IPS-18c (cell line): ENCODE data around the gene CMSS1.

Experiments
- H3K4me3 ChIP-seq: 2 replicates; pipeline ENCODE4 v1.7.0; 2013; ENCODE audit warnings: low read depth, mild to moderate bottlenecking, low read length, moderate library complexity; ENCODE audit not compliant: insufficient read depth
- H3K9me3 ChIP-seq: one replicate; pipeline ENCODE4 v1.6.1; 2013; ENCODE audit warnings: mild to moderate bottlenecking, low read length, moderate library complexity; ENCODE audit not compliant: control insufficient read depth, insufficient read depth

CMSS1 gene

DNA sequence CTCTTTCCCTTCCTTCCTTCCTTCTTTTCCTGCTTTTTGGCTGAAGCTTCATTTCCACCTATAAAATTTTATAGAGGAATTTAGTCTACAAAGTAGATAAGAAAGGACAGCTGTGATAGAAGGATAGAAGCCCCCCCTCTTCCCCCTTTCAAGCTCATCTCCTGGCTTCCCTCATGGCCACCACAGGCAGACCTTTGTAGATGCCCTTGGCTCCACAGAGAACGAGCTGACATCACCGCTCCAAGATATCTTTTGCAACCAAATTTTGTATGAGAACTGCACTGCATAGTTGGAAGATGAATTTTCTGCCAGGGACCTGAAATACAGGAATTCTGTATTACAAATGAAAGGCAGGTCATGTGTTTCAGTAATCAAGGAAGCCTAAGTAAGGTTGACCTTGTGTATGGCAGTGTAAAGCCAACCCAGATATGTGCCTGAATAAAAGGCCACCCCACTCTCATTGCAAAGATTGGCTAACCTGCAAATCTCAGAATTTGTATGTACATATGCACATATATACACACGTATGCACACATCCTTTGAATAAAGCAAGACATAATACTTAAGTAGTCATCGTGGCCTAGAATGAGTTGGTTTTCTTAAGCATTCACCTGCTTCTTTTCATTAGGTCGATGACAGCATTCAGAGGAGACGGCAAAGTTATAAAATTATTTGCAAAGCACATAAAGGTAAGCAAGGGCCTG is 353.7 kb downstream of the CMSS1 start:
- Histone ChIP-seq H3K9me3 (no peaks in the 10 kb centered on the region), H3K4me3 (no peak overlapping the region)

DNA sequence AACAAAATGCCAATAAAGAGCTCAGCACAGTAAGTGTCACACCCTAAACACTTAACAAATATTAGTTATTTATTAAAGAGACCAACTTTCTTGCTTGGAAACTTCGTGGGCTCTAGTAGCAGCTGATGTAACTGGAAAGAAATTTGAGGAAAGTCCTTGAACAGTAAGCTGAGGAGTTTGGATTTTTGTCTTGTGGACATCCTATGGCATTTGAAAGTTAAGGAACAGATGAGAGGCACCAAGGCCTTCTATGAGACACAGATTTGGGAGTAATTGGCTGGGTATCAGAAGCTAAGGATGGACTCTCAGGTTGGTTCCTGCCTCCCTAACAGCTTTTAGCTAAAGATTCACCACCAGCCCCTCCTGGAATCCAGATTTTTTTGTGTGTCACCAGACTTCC is 356.3 kb downstream of the CMSS1 start:
- H3K4me3 ChIP-seq = no peak overlapping the region

DNA sequence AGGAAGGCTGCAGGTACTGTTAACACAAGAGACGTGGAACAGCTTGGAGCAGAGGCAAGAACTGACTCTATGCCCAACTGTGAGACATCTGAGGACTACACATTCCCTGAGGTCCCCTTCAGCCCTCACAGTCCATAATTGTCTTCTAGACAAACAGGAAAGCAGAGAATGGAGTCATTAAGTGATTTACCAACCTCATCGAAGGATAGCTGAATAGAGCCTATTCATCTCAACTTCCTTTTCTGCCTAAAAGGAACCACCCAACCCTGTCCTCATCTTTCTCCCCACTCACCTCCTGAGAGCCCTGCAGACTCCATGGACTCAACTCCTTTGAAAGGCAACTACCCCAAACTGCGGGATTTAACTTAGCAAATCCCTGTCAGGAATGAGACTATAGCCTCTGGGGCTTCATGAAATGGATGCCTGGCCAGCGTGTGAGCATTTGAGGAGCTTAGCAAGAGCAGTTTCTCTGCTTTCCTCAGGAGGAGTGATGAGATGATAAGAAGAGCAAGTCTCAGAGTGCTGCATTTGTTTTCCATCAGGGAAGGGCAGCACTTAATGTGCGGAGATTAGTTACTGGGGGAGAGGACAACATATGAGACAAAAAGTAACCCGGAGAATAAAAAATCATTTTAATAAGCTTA is 358.1 kb downstream of the CMSS1 start:
- Histone ChIP-seq H3K9me3 (peaks cover 13% of the 10 kb centered on the region), H3K4me3 (no peak overlapping the region)

More for the DNA sequence above, 356.3 kb downstream of the CMSS1 start:
- H3K9me3 ChIP-seq = peaks cover 2% of the 10 kb centered on the region

DNA sequence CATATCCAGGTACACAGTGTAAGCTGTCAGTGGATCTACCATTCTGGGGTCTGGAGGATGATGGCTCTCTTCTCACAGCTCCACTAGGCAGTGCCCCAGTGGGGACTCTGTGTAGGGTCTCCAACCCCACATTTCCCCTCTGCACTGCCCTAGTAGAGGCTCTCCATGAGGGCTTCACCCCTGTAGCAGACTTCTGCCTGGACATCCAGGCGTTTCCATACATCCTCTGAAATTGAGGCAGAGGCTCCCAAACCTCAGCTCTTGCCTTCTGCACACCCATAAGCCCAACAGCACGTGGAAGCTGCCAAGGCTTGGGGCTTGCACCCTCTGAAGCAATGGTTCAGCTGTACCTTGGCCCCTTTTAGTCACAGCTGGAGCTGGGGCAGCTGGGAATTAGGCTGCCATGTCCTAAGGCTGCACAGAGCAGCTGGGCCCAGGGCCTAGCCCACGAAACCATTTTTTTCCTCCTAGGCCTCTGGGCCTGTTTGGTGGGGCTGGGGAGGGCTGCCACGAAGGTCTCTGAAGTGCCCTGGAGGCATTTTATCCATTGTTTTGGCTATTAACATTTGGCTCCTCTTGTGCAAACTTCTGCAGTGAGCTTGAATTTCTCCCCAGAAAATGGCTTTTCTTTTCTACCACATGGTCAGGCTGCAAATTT is 362.2 kb downstream of the CMSS1 start:
- peak overlapping the region; percentile 17; the same call in 1 of the 2 replicates for H3K4me3 ChIP-seq
- peaks cover 13% of the 10 kb centered on the region for H3K9me3 ChIP-seq

DNA sequence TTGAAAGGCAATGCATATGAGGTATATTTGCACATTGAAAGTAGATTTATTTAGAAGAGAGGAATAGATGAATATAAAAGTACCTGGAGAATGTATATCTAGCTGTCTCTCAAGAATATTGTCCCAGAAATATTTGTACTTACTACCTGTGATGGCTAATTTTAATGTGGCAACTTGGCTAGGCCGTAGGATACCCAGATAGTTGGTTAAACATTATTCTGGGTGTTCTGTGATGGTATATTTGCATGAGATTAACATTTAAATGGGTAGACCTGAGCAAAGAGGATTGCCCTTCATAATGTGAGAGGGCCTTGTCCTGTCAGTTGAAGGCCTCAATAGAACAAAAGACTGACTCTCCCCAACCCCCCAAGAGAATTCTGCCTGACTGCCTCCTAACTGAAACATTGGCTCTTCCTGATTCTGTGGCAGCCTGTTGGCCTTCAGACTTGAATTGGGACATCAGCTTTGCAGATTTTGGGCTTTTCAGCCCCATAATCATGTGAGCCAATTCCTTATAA is 366.0 kb downstream of the CMSS1 start:
- Histone ChIP-seq H3K4me3 (no peak overlapping the region), H3K9me3 (peaks cover 11% of the 10 kb centered on the region)

DNA sequence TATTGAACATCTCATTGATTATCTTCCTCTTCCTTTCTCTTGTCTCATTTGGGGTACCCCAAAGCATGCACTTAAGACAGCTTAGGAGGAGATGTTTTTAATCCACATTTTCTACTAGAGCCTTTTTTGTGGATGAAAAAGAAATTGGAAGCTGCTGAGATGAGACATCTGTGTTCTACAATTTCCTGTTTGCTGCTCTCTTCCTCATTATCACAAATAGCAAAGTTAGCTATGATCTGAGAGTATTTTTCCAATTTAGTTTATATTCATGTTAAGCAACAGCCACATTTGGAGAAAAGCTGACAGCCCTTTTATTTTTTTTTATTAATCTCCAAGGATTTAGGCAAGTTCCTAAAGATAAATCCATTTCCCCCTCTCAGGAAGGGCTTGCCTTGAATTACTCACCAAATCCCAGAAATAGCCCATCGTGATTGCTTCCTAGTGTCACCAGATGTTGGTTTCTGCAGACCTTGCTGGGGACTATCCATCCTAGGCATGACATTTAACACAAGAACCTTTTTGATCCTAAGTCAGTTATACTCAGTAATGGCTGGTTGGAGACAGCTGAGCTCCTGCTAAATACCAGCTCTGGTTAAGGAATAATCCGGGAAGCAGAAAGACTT is 367.4 kb downstream of the CMSS1 start:
- Histone ChIP-seq H3K9me3 (peaks cover 4% of the 10 kb centered on the region), H3K4me3 (no peak overlapping the region)

DNA sequence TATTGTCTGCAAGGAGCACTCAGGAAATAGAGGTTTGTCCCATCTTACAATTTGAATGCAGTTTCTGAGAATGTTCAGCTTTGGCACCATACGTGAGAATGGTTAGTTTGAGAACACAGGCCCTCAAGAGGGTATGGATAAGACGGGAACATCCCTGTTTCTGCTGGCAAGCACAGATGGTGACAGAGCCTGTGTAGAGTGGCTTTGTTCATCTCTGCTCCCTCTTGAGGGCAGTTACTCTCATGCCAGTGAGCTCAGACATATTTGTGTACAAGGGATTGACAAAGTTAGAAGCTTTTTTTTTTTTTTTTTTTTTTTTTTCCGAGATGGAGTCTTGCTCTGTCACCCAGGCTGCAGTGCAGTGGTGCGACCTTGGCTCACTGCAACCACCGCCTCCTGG is 368.2 kb downstream of the CMSS1 start:
- no peak overlapping the region for H3K4me3 ChIP-seq
- no peaks in the 10 kb centered on the region for H3K9me3 ChIP-seq

DNA sequence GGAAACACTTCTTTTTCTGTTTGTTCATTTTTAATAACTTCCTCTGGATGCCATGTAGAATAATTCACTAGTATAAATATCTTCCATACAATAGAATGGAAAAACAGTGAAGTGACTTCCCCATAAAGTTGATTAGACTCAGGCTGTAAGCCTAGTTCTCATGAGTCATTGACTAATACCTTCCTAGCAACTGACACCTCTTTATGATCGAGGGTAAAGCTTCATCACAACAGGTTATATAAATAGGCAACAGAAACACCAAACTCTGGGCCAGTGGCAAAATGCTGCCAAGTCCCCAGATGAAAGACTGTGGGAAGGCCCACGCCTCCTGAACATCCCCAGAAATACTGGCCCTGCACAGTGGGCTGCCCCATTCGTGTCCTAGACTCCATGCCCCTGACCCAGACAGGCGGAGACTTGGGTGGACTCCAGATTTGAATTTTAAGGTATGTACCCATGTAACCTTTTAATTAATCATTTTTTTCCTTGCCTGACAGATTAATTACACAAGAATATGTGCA is 371.8 kb downstream of the CMSS1 start:
- no peaks in the 10 kb centered on the region for H3K9me3 ChIP-seq
- no peak overlapping the region for H3K4me3 ChIP-seq

DNA sequence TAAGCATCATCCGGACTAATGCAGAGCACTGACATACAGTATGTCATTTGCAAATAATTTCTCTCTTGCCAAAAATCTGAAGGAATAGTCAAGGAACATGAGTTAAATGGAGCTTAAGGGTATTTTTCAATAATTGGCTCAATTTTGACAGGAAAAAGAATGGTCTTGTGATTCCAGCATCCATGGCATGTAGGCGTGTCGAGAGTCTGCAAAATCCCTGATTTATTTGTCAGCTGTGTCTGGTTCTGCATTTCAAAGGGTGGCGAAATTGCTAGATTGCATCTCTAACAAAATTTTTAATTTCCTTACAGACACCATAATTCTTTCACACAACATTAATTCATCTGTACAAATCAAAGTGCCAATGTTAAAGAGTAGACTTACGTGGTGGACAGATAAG is 377.7 kb downstream of the CMSS1 start:
- Histone ChIP-seq H3K4me3 (no peak overlapping the region), H3K9me3 (no peaks in the 10 kb centered on the region)

DNA sequence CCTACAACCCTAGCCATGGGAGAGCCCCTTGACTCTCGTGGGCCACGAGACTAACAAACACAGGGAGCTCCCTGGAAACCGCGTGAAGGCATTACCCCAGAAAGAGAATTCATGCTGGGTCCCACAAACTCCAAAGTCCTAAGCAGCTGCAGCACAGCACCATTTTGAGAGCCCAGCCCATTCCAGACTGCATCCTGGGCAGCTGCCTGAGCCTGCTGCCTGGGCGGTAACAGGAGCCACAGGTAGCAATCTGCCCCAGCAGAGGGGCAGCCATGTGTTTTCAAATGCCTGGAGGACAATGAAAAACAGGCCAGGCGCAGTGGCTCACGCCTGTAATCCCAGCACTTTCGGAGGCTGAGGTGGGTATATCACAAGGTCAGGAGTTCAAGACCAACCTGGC is 380.2 kb downstream of the CMSS1 start:
- H3K4me3 ChIP-seq = no peak overlapping the region
- no peaks in the 10 kb centered on the region for H3K9me3 ChIP-seq

DNA sequence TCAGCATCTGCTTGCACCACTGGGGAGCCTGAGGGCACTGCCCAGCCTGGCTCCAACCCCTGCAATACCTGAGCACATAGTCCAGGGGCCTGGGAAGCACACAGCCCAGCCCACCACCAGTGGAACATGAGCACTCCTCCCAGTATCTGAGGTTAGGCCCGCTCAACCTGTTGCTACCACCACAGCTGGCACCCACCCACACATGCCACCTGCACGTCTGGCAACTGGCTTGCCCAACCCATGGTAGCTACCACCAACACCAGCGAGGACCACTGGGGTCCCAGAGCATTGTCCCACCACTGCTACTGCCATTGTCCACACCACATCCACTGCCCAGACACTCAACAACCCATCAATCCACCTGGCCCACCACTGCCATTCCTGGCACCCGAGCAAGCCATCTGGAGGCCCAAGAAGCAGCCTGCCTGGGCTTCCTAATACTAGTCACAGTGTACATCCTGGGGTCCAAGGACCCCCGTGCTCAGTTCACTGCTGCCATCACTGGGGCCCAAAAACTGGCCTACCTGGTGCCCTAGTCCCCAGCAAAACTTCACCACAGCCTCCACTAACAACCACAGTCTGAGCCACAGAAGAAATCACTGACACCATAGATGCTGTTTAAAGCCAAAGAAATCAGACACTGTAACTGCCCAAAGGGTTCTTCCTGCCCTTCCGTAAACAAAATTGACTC is 381.1 kb downstream of the CMSS1 start:
- no peak overlapping the region for H3K4me3 ChIP-seq
- H3K9me3 ChIP-seq = no peaks in the 10 kb centered on the region

DNA sequence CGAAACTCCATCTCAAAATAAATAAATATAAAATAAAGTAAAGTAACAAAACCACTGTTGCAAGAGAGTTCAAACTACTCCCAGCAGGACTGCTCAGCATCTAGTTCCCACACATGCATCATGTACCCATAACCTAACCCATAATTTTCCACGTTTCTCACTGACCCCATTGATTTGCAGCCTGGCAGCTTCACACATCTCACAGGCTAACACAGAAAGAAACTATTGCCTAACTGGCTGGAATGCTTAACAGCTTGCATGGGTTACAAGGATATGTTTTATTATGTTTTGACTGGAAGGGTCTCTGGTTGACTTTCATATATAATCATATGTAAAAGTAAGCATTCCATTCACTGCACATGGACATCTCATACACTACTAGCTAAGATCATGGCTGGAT is 387.5 kb downstream of the CMSS1 start:
- H3K9me3 ChIP-seq = no peaks in the 10 kb centered on the region
- no peak overlapping the region for H3K4me3 ChIP-seq

DNA sequence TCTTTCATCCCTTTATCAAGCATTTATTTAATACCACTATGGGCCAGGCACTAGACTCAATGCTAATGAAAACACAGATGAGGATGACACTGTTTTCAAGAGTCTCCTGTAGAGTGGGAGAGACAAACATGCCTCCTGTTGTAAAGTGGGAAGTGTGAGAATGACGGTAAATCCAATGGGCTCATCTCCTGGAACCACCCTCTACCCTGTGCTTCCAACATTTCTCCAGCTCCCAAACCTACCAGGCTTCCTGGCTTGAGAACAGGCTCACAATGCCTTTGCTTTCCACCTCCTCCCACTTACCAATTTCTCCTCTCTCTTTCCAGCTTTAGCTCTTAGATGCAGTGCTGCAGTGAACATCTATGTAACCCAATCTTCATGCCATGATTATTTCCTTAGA is 389.0 kb downstream of the CMSS1 start:
- H3K4me3 ChIP-seq = no peak overlapping the region
- no peaks in the 10 kb centered on the region for H3K9me3 ChIP-seq

DNA sequence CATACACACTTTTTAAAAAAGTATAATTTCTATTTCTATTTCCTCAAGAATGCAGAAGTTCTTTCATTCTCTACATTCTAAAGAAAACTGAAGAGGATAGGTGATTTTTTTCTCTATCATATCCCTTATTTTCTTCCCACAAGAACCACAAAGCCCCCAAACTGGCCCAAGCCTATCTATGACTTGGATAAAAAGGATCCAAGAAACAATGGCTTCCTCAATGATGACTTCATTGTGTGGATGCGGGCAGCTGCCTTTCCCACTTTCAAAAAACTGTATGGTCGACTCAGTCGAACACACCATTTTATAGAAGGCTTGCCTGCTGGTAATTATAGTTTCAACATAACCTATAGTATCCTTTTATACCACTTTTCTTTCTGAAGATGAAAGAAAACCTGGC is 390.2 kb downstream of the CMSS1 start:
- H3K4me3 ChIP-seq = no peak overlapping the region
- H3K9me3 ChIP-seq = no peaks in the 10 kb centered on the region

DNA sequence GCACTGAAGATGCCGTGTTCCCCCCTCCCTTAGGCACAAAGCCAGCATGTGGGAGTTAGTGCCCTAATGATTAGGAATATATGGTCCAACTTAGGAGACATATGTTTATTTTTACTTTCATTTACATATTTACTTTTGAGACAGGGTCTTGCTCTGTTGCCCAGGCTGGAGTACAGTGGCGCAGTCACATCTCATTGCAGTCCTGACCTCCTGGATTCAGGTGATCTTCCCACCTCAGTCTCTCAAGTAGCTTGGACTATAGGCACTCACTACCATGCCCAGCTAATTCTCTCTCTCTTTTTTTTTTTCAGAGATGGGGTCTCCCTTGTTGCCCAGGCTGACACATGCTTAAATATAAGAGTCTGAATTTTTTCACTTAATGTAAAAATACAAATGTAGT is 391.5 kb downstream of the CMSS1 start:
- no peaks in the 10 kb centered on the region for H3K9me3 ChIP-seq
- no peak overlapping the region for H3K4me3 ChIP-seq

DNA sequence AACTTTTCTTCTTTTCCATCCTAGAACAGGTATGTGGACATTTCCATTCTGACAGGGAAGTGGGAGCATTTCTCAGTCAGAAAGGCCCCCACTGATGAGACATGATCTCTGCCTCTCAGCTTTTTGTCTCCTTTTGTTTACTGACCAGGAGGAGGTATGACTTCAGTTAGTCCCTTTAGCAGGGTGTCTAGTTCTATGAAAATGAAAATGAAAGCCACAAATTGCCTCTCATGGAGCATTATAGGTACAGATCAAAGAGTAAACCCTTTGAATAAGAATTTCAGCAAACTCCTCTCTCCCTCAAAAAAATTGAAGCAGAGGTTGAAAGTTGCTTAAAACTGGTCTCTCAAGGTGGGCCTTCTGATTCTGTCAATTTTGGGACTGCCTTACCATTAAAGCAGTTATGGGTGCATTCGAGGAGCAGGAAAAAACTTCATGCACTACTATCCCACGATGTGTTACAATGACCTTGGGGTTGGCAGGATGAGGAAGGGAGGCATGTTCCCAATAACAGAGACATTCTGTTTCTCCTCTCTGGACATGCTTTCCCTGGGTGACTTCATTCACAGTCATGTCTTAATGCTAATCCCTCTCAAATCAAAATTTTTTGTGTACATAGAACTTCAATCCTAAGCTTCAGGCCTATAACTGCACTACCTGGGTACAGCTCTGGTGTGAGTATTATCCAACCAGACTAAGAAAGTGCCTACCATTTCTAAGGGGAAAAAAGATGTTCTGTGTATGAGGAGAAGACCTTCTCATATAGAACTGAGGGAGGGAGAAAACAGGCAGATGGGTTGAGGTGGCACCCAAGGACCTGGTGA is 392.5 kb downstream of the CMSS1 start:
- no peak overlapping the region for H3K4me3 ChIP-seq

More for the DNA sequence above, 392.5 kb downstream of the CMSS1 start:
- H3K9me3 ChIP-seq = no peaks in the 10 kb centered on the region
